Muscle of back (tissue), 11 donors: Measurements from ENCODE around the gene GRID1. TPM values are rescaled to one million over a fixed set of nuclear protein-coding genes. Genes with fewer than 3 reads are reported as not detected.

Experiments used
- DNase-seq, 3 donors: peaks; one replicate each; pipeline versions ENCODE4 v3.0.0 to v3.0.0-alpha.2; 2013
- polyA plus RNA-seq, 10 donors: library from polyadenylated mRNA; unstranded; fragments of 120-200 nt; gene quantifications; one replicate each; pipeline ENCODE4 v1.2.1, GENCODE V29; 2013; ENCODE audit not compliant: insufficient read length in 10 of 10

The GRID1 gene
- polyA plus RNA-seq, 10 donors: 2.7 to 8.4 (median 5.9) TPM

DNA sequence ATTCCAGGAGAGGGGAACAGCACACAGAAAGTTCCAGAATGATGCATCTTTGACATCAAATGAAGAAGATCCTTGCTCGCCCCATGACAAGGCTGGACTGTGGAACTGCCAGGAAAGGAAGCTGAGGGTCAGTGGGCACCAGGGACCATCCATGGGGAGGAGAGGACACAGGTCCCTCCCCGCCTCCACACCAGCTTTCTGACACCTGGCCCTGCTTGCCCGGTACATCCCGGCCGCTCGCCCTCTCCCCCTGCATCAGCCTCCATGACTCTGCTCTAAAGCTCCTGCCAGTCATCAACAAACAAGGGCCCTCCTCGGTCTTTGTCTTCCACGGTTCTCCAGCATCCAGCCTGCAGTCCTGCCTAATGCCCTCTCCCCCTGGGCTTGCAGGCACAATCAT is 222.3 kb downstream of the GRID1 start:
- no peak for DNase-seq

DNA sequence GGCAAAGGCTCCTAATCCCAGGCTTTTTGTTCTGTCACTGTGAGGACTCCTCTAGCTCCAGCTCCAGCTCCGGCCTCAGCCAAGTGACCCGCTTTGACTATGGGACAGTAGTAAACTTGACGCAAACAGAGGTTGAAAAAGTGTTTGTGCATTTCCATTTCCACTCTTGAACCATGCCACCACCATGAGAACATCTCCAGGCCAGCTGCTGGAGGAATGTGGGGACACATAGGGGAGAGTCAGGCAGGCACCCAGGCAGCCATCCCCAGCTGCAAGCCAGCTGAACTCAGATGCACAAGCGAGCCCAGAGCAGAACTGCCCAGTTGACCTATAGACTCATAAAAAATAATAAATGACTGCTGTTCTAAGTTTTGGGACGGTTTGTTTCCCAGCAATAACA is 224.7 kb downstream of the GRID1 start:
- no peak for DNase-seq

DNA sequence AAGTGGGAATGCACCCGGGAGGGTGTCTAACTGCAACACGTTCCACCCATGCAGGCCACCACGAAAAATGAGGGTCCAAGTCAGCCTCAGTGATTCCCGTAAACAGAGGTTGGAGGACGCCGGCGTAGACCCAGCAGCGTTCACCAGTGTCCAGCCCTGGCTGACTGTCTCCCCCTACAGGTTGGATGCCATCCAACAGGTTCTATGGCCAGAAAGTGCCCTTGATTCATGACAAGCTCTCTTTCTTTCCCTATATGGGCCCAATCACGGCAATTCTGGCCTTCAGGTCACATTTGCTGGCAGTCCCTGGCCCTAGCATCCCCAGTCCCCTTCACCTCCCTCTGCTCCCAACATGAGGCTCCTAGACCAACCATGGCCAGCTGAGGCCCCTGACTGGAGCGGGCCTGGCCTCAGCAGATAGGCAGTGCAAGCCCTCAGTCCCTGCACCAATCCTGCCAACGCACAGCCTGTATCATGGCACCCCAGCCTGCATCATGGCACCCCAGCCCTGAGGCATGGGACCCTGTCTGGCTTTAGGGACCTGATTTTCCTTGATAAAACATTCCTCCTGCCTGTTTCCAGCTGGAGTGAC is 227.4 kb downstream of the GRID1 start:
- DNase-seq: no peak

DNA sequence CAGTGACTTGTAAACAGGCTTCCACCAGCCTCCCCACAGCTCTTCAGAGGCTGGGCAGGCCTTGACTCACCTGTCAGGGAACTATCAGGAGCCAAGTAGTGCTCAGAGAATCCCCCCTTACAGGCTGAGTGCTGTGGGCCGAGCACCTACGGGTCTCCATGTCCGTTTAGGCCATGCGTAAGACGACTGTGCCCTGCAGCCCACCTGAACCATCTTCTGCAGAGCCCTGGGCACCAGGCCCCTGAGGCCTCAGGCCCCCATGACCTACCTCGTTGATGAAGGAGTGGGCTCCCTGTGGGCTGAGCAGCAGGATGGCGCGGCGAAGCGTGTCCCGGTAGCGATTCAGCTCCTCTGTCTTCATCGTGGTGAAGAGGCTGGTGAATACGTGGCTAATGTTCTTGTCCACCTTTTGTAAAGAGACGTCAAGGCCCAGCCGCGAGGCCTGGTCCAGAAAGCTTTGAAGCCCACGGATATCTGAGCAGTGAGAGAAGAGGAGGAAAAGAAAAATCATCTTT is 228.0 kb downstream of the GRID1 start:
- no peak for DNase-seq

DNA sequence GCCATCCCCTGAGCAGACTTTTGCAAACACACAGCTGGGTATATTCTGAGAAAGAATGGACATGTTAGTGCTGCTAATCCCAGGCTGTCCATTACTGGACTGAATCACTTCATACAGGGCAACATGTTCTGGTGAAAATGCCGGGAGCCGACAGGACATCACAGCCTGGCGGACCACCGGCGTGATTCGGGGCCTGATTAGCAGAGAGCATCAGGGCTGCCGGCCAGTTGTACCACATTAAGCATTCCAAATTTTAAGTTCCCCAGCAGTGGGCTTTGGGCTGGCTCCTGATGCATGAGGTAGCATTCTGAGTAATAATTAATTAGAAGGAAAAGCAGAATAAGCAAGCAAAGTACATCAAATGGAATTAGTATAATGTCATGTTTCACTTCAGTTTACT is 229.0 kb downstream of the GRID1 start:
- no peak for DNase-seq

DNA sequence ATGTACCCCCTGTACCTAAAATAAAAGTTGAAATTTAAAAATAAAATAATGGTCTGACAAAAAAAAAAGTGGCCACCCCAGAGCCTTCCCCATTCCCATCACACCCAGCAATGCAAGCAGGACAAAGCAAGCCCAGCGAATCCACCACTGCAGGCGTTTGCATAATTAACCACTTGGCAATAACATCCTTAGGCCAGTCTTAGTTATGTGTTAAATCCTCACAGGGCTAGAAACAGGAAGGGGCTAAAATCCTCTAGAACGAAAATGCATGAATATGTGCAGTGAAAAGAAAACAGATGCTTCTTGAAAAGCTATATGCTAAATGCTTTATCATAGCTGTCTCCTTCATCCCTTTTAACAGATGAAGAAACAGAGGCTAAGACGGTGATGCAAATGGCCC is 229.7 kb downstream of the GRID1 start:
- no peak for DNase-seq

DNA sequence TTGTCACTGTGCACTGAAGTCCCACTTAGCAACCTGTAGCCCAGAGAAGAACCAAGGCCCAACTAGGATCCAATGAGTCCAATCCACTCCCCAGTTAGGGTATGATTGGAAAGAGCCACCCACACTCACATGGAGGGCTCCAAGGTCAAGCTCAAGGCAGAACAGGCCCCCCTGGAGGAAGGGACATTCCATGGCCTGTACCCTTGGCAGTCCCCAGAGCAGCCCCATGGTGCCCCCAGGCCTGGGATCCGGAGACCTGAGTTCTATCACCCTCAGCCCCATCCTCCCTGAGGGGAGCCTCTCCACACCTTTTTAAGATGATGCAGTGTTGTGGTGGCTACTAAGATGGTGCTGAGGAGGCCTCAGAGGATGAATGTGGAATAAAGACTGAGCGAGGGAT is 231.4 kb downstream of the GRID1 start:
- no peak for DNase-seq

DNA sequence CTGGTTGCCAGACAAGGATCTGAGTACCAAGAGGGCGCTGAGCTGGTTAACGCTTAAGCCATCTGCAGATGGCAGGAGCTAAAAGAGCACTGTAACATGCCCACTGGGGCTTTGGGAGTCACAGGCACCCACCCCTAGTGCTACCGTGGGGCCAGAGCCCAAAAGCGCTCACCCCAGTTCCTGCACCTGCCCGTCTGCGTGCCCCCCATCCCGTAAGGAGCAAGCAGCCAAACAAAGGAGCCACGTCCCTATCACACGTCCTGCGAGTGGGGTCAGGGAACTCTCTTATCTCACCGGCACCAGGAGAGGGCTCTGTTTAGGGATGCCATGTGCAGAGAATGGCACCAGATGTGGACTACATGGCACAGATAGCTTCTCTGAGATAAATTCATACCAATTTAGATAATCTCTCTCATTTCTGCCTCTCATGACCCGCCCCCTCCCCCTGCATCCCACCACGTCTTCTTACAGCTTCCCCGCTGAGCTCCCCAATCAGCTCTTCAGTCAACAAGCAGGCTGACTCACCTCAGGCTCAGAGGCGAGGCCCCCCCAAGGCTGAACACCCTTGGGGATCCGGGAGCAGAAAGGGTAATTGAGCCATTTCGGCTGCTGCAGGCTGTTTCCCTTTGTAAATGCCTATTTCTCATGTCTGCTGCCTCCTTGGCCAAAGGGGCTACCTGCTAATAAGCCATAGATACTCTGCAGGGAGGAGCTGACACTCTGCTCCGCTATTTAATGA is 235.7 kb downstream of the GRID1 start:
- no peak for DNase-seq

DNA sequence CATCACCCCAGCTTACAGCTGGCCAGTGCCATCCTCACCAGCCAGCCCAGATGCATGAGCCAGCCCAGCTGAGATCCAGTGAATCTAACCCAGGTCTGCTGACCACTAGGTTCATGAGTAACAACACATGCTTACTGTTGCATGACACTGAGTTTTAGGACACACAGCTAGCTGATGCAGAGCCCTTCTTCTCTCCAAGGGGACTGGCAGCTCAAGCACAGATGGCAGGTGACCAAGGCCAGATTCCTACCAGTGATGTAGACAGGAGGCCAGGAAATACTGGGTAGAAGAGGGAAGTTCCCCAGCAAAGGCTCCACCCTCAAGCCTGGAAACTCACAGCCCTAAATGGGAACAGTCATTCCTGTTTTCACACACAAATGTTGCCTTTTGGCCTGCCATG is 236.6 kb downstream of the GRID1 start:
- DNase-seq: no peak

DNA sequence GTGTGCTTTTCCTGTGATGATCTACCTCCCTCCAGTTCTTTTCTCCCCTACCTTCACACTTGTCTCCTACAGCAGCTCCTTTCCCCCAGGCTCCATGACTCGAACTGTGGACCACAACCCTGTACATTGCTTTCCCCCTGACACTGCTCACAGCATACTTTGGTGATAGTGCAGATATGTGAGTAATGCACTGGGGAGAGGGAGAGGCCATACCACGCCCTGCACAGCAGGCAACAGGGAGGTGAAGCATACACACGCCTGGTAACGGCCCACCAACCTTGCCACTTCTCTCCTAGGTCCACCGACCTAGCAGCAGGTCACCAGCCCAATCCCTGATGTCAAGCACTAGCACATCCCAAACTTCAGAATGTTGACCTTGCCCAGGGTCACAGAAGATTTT is 238.2 kb downstream of the GRID1 start:
- no peak for DNase-seq

DNA sequence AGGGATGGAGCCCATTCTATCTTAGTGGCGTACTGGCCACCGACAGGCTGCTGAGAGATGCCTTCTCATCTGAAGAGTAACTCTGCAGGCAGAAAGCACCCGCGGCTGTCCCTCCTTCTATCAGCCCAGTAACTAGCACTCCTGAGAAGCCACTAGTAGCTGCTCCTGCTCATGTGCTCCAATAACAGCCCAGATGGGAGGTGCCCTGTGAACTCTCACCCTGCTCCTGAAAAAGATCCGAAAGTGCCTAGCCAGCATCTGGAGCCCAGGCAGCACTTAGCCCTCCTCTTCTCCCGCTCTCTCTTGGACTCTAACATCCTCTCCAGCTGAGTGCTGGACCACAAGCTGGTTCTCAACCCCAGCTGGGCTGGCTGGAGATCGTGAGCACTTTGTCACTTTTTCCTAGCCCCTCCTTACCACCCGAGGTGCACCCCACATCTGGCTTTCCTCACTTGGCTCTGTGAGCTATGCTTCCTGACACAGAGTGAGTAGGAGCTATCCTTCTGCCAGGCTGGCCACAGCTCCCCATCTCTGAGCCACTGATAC is 239.2 kb downstream of the GRID1 start:
- peak in 2 of 3 donors; percentile 12 to 36 for DNase-seq

DNA sequence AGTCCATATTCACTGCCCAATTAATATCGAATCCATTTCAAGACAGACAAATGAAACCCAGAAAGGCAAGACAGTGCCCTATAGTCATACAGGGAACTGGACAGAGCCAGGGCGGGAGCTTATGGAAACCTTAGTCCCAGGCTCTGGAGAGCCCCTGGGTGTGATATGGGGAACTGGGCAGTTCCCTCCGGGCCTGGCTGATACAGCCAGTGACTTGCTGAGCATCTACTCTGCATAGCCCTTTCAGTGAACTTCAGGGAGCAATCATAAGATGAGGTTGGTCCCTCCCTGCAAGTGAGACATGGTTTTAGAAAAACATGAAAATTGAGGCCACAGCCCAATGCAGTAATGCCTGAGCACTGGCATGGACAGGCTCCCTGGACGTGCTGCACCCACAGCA is 241.9 kb downstream of the GRID1 start:
- DNase-seq: no peak

DNA sequence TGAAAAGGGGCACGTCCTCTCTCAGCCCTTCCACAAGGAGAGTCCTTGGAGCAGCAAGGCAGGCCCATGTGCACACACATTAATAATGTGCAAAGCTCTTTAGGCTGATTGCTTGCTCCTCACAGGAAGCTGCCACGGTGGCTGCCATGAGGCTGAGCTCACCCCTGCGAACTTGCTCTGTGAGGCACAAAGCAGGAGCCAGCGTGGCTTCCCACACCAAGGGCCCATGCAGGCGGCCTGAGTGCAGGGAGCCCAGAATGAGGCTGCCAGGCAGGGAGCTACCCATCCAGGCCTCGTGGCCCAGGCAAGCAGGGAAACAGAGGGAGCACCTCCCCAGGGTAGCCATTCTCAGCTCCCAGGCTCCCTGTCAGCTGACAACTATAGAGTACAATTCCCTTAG is 242.9 kb downstream of the GRID1 start:
- DNase-seq: no peak

DNA sequence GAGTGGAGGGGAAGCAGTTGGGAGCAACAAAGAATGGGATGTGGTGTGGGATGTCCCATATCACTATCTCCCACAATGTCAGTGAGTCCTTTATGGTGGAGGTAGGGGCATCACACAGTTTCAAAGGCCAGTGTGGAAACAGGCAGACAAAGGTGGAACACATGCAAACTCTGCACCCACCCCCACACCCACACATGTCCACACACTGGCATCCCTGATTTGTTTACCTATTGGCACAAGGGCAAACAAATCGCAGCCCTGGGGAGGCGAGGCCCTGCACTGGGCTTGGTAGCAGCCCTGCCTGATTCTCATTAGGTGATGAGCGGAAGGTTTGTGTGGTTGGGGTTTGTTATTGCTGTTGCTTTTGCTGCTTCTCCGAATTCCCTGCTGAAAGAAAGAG is 243.3 kb downstream of the GRID1 start:
- DNase-seq: no peak

DNA sequence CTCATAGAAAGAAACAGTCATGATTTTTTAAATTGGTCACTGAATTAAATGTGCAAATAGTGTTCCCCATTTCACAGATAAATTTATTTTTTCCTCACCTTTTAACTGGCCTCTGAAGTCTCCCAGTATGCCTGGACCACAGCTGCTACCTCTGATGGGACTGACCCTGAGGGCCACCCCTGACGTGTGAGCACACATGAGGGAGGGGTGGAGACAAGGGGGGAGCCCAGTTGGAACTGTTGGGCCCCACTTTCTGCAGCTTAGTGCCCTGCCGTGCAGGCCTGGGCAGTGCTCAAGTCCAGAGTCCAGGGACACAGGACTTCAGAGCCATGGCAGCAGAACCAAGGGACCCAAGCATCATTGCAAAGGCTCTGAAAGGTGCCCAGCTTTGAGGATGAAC is 243.9 kb downstream of the GRID1 start:
- DNase-seq: no peak

DNA sequence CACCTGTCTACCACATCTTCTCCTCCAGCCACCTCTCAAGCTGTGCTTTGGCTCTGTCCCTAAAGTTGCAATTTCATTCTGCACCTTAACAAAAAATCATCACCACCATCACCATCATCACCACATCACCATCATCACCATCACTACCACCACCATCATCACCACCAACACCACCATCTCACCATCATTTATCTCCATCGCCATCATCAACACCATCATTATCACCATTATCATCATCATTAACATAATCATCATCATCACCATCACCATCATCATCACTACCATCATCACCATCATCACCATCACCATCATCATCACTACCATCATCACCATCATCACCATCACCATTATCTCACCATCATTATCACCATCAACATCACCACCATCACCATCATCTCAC is 245.4 kb downstream of the GRID1 start:
- DNase-seq: no peak

DNA sequence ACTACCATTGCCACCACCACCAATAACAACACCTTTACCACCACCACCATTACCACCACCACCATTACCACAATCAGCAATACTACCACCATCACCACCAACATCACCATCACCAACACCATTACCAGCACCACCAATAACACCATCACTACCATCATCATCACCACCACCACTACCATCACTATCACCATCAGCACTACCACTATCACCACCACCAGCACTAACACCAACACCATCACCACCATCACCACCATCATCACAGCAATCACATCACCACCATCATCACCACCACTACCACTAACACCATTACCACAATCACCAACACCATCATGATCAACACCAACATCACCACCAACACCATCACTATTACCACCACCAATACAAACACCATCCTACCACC is 249.5 kb downstream of the GRID1 start:
- no peak for DNase-seq

DNA sequence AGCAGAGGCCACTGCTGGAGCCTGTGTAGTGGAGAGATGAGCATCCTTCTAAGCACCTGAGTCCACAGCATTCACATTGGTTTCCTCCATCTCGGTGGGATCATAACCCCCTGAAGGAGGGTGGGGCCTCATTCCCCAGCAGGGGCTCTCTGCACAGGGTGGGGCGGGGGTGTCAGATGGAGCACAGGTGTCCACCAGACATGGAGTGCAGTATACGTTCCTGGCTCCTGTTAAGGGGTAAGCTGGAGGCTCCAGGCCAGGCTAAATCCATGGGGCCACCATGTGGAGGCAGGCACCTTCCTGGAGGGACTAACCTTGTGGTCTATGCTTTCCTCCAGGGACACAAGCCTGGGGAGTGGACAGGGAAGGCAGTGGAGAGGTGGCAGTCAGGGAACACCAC is 252.6 kb downstream of the GRID1 start:
- DNase-seq: no peak

DNA sequence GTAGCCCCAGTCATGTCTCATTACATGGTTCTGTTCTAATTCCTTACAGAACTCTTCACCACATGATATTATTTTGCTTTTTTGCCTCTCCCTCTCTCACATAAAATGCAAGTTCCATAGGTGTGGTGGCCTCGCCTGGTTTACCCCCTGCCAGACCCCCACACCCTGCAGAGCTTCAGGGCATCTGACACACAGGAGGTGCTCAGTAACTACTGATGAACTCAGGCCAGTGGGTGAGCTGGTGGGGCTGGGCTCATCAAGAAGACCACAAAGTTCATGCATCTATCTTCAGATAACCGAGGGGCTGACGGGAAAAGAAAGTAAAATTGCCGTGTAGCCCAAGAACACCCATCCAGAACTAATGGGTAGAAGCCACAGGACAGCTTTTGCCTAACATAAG is 253.1 kb downstream of the GRID1 start:
- DNase-seq: no peak

DNA sequence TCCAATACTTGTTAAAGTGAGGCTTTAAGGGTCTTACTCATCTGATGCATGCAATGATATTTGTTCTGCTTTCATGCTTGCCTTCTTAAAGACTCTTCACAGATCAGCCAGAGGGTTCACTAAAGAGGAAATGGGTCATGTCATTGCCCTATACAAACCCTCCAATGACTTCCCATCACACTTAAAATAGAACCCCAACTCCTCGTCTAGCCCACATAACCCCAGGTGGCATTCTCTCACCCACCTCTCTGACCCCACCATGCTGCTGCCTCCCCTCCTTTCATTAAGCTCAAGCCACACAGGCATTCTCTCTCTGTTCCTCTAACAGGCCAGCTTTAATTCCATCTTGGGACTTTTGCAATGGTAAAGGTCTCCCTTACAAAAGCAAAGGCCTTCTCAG is 253.6 kb downstream of the GRID1 start:
- DNase-seq: no peak

DNA sequence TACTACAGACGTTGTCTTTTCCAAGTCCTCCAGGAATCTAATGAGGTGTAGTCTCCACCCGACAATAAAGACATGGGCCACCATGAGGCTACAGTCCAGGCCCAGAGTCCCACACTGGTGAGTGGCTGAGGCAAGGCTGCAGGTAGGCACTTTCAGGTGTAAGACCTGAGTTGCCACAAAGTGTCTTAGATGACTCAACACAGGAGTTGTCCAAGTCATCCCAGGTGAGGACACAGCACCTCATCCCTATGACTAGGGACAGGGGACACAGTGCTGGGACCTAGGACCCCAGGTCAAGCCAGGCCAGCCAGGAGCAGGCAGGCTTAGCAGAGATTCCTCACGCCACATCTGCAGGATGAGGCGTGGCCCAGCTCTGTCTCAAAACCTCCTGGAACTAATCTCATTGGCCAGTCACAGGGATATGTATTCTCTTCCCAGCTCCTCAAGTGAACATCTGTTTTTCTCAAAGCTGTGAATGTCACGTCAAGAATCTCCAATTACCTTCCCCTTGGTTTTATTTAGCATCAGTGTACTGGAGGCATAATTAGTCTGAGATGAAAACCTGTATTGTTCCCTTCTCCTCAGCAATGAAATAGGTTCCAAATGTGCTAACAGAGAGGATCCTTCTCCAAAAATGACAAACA is 254.6 kb downstream of the GRID1 start:
- peak in 1 of 3 donors; percentile 52 for DNase-seq

DNA sequence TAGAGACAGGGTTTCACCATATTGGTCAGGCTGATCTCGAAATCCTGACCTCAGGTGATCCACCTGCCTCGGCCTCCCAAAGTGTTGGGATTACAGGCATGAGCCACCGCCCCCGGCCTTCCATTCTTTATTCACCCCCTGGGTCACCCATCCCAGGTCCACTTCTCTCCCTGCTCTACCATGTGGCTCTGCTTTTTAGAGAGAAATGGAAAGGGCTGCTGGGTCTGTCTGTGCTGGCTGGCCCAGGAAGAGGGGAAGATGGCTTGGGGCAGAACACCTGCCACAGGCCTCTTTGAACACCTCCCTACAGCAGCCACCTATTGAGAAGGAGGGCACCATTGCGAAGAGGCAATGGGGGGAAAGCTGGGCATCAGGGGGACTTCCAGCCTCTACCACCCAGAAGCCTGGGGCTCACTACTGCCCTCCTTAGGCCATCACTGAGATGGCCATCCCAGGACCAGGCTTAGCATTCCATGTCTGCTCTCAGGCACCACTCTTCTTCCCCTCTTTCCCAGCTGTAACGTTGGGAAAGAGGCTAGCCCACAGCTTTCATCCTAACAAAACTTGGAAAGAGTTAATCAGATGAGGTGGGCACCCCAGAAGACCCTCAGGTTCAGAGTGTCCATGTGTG is 256.3 kb downstream of the GRID1 start:
- no peak for DNase-seq

DNA sequence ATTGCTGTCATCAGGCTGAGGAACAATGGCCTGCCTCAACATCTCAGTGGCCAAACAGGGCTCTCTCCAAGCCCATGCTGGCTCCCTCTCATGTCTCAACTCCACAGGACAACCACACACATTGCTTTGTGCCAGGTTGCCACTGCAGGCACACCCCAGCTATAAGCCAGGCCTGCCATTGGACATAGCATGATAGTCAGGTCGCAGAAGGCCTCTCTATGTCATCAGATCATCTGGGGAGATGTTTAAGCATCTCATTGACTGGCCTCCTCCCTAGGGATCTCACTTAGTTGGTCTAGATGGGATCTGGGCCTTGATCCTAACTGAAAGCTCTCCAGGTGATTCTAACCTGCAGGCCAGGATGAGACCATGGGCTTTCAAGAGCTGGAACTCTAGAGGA is 257.2 kb downstream of the GRID1 start:
- no peak for DNase-seq
